IPS DF 4.7 (cell line): ENCODE results near the gene ACTG2.
"Not testable (repeated sequence)": the region's sequence is repeated elsewhere in the genome, so short reads cannot be mapped to it uniquely, and the experiment has no call there.

Source experiments
- DNase-seq: peaks from one replicate; pipeline ENCODE4 v3.0.0-alpha.2; 2013; ENCODE audit warnings: low spot score; ENCODE audit errors: extremely low read depth

ACTG2 gene

DNA sequence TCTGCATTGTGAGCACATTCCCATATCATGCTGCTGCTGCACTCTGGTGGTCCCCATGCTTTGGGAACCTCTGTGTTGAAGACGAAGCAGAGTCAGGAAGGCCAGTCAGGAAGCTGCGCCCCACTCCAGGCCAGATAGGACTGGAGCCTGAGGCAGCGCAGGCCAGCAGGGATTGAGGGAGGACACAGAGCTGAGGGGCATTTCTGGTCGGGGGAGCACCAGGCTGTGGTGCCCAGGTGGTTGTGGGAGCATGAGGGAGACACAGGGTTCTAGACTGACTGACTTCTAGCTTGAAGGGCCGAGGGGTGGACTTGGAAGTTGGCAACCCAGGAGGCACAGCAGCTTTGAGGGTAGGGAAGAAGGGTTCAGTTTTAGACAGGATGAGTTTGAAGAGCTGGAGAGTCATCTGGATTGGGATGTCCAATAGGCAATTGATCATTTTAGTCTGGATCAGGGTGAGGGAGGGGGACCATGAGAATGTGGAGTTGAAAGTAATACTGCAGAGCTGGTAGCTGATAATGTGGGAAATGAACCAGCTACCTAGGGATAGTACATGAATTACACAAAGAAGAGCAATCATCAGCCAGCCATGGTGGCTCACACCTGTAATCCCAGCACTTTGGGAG, 1.4 kb upstream of the ACTG2 start:
- no peak for DNase-seq

DNA sequence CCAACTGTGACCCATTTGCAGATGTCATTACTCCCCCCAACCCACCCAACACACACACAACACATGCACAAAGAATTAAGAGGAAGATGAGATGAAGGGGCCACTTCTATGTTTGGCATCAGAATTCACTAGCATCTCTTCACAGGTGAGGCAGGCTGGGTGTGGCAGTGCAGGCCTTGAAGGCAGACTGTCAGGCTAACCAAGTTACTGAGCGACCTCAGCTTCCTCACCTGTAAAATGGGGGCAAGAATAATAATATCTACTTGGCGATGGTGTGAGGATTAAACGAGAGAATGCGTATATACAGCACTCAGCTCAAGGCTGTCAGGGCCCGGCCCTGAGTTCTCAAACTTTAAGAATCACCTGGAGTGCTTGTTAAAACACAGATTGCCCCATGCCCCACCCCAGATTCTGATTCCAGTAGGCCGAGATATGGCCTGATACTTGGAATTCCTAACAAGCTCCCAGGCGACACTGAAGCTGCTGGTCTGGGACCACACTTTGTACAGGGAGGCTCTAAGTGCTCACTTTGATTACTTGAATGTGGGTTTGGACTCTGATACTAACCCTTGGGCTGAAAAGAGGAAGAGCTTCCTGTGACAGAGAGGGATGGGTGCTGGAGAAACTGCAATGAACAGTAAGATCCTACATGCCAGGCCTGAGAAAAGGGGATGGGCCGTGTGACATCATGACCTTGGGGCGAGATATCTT, 1.1 kb downstream of the ACTG2 start:
- DNase-seq, result no peak

DNA sequence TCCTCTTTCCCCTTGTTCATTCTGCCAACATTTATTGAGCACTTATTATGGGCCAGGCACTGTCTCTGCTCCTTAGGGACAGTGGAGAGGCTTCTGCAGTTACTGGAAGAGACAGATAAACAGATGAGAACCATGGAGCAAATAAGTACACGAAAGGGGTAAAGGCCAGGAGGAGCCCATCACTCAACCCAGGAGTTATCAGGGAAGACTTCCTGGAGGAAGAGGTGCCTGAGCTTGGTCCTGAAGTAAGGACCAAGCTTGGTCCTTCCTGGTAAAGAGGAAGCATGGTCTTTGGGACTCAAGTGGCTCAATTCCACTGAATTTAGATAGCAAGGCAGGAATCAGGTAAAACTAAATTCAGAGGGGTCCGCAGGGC, 1.7 kb downstream of the ACTG2 start:
- DNase-seq, result no peak

GRCh38 chr2:73894877-73895276, 2.1 kb downstream of the ACTG2 start:
- DNase-seq, result no peak

- no peak for DNase-seq
Measured at GRCh38 chr2:73895473-73895872, 2.7 kb downstream of the ACTG2 start.

DNA sequence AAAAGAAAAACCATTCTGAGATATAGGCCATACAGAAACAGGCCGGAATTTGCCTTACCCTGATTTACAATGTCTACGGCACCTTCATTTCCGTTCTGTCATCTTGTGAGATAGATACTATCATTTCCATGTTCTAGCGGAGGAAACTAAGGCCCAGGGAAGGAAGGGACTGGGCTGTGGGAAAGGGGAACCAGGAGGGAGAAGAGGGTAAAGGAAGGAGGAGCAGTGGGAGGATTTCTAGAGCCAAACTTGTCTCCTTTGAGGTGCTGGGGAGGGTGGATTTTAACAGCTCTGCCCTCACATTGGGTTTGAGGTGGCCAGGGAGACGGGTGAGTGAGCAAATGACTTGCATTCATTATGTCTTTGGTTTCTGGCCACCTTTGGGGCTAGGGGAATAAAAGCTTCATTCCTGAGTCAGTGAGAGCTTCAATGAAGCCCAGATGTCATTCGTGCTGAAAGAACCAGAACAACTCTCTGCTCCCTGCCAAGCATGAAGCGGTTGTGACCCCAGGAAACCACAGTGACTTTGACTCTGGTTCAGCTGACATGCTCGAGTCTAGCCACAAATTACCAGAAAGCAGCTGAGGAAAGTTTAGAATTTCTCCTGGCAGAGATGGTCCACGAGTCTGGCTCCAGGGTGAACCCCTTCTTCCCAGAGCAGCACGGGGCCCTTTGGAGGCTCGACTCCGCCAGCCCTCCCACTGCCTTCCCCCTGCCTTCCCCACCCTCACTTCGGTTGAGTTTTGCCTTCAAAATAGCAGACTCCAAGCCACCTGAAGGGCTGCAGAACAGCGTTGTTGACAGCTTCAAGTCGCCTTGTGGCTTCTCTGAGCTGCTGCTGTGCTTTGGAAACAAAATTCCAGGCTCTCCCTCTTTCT, 3.8 kb downstream of the ACTG2 start:
- DNase-seq, result no peak

- no peak for DNase-seq
Measured at GRCh38 chr2:73897240-73897583, 4.4 kb downstream of the ACTG2 start.

DNA sequence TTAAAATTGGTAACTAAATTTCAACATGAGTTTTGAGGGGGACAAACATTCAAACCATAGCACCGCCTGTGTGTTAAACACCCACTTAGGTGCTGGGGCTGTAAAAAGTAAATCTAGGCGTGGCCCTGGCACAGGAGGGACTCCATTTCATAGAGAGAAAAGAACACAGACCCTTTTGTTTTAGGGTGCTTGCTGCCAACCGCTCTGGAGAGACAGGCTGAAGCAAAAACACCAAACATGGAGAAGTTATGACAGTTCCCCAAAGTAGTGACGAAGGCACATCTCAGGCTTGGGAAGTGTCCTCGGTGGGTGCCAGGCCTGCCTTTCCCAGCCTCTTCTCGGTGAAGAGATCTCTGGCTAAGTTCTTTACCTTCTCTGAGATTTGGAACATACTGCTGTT, 5.1 kb downstream of the ACTG2 start:
- no peak for DNase-seq

DNA sequence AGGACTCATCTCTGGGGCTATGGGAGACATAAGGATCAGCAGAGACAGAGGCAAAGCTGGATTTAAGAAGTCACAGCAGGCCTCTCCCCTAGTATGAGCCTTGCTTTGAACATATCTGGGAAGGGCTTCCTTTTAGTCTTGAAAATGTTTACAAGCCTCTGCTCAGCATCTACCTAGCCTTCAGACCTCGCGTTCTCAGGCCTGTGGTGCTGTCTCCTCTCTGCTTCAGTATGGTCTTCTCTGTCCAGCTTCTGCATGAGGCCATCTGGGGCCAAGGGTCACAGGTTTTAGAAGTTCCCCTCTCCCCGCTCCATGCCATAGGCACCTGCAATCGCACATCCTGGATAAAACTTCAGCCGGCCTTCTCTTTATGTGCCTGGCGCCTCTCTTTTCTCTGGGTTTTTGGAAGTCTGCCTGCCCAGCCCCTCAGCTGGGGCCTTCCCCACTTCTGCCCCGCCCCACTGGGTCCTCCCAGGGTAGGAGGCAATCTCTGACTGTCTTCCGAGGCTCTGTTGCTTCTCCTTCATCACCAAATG, 7.1 kb downstream of the ACTG2 start:
- no peak for DNase-seq

DNA sequence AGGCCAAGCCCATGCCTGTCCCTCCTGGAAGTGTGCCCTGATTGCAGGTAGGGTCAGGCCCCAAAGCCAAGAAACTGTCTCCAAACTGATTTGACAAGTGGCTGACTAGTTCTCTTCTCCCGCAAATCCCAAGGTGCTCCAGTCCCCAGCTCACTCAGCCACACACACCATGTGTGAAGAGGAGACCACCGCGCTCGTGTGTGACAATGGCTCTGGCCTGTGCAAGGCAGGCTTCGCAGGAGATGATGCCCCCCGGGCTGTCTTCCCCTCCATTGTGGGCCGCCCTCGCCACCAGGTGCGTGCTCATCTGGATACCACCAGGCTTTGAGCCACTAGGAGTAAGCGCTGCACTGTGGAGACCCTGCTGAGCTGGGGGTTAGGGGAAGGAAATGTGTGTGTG, 8.3 kb downstream of the ACTG2 start:
- DNase-seq, result no peak

GRCh38 chr2:73902284-73902683, 9.5 kb downstream of the ACTG2 start:
- no peak for DNase-seq

DNA sequence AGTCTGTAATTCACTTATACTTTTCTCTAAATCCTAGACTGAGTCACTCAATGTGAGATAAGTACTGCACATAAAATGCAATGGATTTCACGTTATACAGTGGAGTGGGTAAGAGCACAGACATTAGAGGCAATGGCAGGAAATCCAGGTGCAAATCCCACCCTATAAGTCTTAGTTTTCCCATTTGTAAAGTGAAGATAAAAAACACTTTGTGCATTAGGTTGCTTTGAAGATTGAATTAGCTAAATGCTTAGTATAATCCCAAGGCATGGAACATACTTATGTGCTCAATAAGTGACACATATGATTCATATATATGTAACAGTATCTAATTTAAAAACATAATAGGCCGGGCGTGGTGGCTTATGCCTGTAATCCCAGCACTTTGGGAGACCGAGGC, 10.5 kb downstream of the ACTG2 start:
- no peak for DNase-seq

DNA sequence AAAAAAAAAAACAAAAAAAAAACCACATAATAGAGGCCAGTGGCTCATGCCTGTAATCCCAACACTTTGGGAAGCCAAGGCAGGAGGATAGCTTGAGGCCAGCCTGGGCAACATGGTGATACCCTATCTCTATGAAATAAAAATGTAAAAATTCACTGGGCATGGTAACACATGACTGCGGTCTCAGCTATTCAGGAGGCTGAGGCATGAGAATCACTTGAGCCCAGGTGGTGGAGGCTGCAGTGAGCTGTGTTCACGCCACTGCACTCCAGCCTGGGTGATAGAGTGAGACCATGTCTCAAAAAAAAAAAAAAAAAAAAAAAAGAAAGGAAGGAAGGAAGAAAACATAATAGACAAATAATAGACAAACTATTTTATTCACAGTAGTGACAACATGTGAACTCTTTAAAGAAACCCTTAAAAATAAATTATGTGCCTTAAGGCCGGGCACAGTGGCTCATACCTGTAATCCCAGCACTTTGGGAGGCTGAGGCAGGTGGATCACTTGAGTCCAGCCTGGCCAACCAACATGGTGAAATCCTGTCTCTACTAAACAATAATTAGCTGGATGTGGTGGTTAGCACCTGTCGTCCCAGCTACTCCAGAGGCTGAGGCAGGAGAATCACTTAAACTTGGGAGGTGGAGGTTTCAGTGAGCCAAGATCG, 11.3 kb downstream of the ACTG2 start:
- DNase-seq, result not testable (repeated sequence)

- DNase-seq, result no peak
Measured at GRCh38 chr2:73904952-73905351, 12.1 kb downstream of the ACTG2 start.

GRCh38 chr2:73906847-73907505, 14.2 kb downstream of the ACTG2 start:
- no peak for DNase-seq

GRCh38 chr2:73907840-73908452, 15.1 kb downstream of the ACTG2 start:
- DNase-seq, result no peak

DNA sequence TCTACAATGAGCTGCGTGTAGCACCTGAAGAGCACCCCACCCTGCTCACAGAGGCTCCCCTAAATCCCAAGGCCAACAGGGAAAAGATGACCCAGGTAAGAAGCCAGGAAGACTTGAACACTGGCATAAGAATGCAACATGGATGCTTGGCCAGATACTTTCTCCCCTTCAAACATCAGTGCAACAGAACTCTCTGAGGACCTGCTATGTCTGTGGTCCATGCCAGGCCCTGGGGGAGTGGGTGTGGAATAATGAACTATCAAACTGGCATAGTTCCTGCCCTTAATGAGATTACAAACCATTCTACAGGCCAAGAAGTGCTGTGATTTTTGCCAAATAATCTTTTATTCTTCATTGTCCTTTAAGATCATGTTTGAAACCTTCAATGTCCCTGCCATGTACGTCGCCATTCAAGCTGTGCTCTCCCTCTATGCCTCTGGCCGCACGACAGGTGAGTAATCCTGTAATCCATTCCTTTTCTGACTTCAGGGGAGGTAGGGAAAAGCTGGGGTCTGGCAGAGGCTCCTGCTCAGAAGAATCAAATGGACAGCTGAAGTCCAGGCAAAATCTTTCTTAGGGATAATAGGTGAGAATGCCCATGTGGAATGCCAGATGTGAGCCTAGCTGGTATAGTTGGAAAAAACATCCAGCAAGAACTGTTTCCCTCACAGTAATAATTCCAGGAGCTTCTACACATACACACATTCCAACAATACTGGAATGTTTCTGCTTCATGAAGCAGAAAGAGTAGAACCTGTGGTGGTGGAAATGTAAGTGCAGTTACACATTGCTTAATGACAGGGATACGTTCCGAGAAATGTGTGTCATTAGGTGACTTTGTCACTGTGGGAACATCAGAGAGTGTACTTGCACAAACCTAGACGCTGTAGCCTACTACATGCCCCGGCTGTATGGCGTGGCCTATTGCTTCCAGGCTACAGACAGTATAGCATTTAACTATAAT, 16.2 kb downstream of the ACTG2 start:
- DNase-seq, result no peak

DNA sequence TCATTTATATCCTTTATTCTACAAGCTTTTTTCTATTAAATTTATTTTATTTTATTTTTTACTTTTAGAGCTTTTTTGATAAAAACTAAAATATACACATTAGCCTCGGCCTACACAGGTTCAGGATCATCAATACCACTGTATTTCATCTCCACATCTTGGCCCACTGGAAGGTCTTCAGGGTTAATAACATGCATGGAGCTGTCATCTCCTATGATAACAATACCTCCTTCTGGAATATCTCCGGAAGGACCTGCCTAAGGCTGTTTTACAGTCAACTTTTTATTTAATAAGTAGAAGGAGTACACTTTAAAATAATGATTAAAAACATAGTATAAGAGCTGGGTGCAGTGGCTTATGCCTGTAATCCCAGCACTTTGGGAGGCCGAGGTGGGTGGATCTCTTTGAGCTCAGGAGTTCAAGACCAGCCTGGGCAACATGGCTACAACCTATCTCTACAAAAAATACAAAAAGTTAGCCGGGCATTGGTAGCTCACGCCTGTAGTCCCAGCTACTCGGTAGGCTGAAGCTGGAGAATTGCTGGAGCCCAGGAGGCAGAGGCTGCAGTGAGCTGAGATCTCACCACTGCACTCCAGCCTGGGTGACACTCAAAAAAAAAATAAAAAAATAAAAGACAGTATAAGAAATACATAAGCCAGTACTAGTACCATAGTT, 18.2 kb downstream of the ACTG2 start:
- DNase-seq, result no peak
